Measurements from ENCODE around the gene FYN.

The FYN gene

DNA sequence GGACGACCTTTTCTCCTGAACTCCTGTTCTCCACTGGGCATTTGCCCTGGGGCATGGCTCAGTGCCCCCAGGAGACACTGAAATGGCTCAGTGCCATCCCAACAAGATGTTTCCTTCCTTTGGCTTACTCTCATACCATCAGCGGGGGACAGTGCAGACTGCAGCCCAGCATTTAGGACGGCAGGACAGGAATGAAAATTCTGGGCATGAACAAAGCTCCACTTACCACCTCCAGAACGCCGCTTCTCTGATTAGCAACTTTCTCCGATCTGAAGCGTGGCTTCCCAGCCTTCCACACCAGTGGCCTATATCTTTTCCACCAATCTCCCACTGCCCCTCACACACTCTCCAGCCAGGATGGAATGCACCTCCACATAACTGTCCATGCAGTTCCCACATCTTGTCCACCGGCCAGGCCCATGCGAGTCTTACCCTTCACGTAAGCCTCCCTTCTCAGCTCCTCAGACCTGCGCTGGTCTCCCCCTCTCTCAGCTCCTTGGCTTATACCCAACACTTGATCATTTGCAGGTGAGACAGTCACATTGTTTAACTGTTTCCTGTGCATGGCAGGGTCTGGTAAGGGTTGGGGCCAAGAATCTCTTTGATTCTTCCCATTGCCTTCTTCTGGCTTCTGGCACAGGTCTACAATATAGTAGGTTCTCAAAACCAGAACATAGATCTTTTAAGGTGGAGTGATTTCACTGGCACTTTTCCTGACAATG lies 114.5 kb downstream of the FYN start:
- H3K27ac Mint-ChIP-seq = peak overlapping the region; percentile 94
- peak overlapping the region; percentile 80 for H3K4me3 Mint-ChIP-seq
- H3K27me3 Mint-ChIP-seq (ENCODE audit: low read depth) = no peaks in the 10 kb centered on the region
- H3K36me3 Mint-ChIP-seq (ENCODE audit: low read depth) = peaks cover 26% of the 10 kb centered on the region
- H3K4me1 Mint-ChIP-seq (ENCODE audit: low read depth) = peaks cover 77% of the 10 kb centered on the region
- DNase-seq (ENCODE audit: low spot score) = no peak
- no peaks in the 10 kb centered on the region for H3K9me3 Mint-ChIP-seq

DNA sequence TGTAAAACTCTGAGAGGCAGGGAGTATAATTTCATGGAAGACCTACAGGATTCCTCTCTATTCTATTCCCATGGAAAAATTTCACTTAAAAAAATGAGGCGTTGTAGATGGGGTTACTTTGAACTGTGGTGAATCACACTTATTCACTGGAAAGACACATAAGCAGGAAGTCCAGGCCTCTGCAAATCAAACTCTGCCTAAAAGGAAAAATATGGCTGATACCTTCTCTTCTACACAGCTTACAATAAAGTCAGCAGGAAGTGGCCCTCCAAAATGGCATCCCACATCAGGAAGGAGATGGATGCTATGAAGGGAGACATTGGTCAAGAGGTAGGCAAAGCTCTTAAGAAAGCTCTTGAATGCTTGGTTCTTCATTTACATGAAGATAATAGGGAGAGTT lies 115.9 kb downstream of the FYN start:
- peaks cover 79% of the 10 kb centered on the region for H3K4me1 Mint-ChIP-seq (ENCODE audit: low read depth)
- no peak for DNase-seq (ENCODE audit: low spot score)

DNA sequence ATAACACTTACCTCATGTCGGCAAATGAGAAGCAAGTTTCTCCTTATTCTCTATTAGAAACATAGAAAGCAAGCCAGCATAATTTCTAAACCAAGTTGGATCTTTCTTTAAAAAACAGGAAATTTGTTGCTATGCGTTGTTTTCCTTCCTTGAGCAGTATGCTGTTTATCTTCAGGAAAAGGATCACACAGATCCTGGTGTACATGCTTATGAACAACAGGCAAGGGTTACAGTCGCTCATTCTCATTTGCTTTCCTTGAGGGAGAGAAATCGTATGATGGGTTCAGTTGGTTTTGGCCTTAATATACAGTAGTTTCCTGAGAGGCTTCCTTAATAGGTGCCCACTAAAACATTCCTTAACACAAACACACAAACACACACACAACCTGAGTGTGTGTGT lies 118.8 kb downstream of the FYN start:
- Mint-ChIP-seq H3K27ac (peak overlapping the region; percentile 72), H3K36me3 (ENCODE audit: low read depth) (peaks cover 45% of the 10 kb centered on the region), H3K4me1 (ENCODE audit: low read depth) (peaks cover 75% of the 10 kb centered on the region), H3K27me3 (ENCODE audit: low read depth) (no peaks in the 10 kb centered on the region), H3K4me3 (no peak overlapping the region), H3K9me3 (no peaks in the 10 kb centered on the region)
- no peak for DNase-seq (ENCODE audit: low spot score)

More for the DNA sequence above, 115.9 kb downstream of the FYN start:
- peak overlapping the region; percentile 65 for H3K27ac Mint-ChIP-seq
- peaks cover 33% of the 10 kb centered on the region for H3K36me3 Mint-ChIP-seq (ENCODE audit: low read depth)
- H3K4me3 Mint-ChIP-seq = peak overlapping the region; percentile 47
- H3K27me3 Mint-ChIP-seq (ENCODE audit: low read depth) = no peaks in the 10 kb centered on the region
- no peaks in the 10 kb centered on the region for H3K9me3 Mint-ChIP-seq

- Mint-ChIP-seq H3K9me3 (no peaks in the 10 kb centered on the region), H3K4me3 (peak overlapping the region; percentile 31), H3K27ac (peak overlapping the region; percentile 72), H3K27me3 (ENCODE audit: low read depth) (no peaks in the 10 kb centered on the region), H3K4me1 (ENCODE audit: low read depth) (peaks cover 72% of the 10 kb centered on the region), H3K36me3 (ENCODE audit: low read depth) (peaks cover 42% of the 10 kb centered on the region)
- DNase-seq (ENCODE audit: low spot score) = no peak
Observed at GRCh38 chr6:111753573-111753972, 119.7 kb downstream of the FYN start.

- peaks cover 74% of the 10 kb centered on the region for H3K4me1 Mint-ChIP-seq (ENCODE audit: low read depth)
- H3K9me3 Mint-ChIP-seq = no peaks in the 10 kb centered on the region
- H3K27ac Mint-ChIP-seq = peak overlapping the region; percentile 72
- no peak for DNase-seq (ENCODE audit: low spot score)
- H3K36me3 Mint-ChIP-seq (ENCODE audit: low read depth) = peaks cover 48% of the 10 kb centered on the region
- peak overlapping the region; percentile 11 for H3K4me3 Mint-ChIP-seq
- H3K27me3 Mint-ChIP-seq (ENCODE audit: low read depth) = no peaks in the 10 kb centered on the region
Observed at GRCh38 chr6:111752476-111752875, 120.8 kb downstream of the FYN start.

DNA sequence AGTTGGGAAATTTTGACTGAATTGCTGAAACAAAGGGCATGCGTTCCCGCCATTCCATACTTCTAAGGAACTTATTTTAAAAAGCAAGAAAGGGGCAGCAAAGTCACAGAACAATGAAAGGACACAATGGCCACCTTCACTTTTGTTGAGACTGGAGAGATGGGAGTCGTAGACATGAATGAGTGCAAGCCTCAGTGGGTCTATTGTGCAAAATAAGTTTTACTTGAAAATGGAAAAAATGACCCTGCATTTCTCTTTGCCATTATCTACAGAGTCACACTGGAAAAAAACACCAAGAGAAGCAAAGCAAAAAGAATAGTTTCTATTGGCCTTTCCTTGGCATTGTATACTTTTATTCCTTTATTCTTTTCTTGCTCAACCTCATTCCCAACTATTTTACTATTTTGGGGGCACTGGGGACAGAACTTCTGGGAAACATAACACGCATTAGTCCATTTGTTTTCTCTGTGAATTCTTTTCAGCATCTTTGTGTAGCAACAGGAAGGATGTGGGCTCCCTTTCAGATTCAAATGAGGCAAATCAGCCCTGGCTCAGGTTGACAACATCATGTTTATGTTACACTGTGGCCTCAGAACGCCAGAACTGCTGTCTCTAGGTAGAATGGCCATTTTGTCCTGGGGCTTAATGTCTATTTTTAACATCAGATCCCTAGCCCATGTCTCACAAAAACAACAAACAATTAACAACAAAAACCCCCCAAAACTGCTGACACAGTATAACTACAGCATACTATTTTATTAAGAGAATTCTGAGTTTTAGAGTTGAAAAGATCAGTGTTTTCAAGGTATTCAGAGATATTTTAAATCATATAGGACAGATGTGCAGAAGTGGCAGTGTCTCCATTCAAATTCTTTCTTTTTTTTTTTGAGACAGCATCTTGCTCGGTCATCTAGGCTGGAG lies 122.2 kb downstream of the FYN start:
- H3K4me1 Mint-ChIP-seq (ENCODE audit: low read depth) = peaks cover 81% of the 10 kb centered on the region
- no peaks in the 10 kb centered on the region for H3K27me3 Mint-ChIP-seq (ENCODE audit: low read depth)
- peaks cover 48% of the 10 kb centered on the region for H3K36me3 Mint-ChIP-seq (ENCODE audit: low read depth)
- H3K27ac Mint-ChIP-seq = peak overlapping the region; percentile 95
- no peaks in the 10 kb centered on the region for H3K9me3 Mint-ChIP-seq
- peak; percentile 63 for DNase-seq (ENCODE audit: low spot score)
- peak overlapping the region; percentile 70 for H3K4me3 Mint-ChIP-seq

DNA sequence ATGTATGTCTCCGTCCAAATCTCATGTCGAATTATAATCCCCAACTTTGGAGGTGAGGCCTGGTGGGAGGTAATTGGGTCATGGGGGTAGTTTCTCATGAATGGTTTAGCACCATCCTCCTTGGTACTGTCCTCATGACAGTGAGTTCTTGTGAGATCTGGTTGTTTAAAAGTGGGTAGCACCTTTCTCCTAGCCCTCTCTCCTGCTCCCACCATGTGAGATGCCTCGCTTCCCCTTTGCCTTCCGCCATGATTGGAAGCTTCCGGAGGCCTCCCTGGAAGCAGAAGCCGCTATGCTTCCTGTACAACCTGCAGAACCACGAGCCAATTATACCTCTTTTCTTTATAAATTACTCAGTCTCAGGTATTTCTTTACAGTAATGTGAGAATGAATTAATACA lies 123.1 kb downstream of the FYN start:
- Mint-ChIP-seq H3K9me3 (no peaks in the 10 kb centered on the region), H3K27ac (peak overlapping the region; percentile 95), H3K36me3 (ENCODE audit: low read depth) (peaks cover 49% of the 10 kb centered on the region), H3K4me3 (peak overlapping the region; percentile 70), H3K27me3 (ENCODE audit: low read depth) (no peaks in the 10 kb centered on the region), H3K4me1 (ENCODE audit: low read depth) (peaks cover 84% of the 10 kb centered on the region)
- DNase-seq (ENCODE audit: low spot score) = no peak

DNA sequence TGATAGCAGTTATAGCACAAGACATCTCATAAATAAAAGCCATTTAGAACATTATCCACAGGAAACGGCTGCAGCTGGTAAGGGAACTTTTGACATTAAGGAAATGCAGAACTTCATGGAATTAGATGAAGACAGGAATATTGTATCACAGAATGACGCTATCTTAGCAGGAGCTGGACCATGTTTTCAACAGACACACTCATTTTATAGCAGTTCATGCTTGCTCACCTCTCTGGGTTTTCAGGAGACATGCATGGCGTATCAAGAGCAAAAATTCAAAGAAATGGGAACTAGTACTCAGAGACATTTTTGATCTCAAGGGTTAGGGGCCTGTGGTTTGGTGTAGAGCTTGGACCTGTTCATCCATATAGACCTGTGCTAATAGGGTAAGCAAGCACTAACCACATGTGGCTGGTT lies 125.0 kb downstream of the FYN start:
- no peak for DNase-seq (ENCODE audit: low spot score)
- Mint-ChIP-seq H3K36me3 (ENCODE audit: low read depth) (peaks cover 41% of the 10 kb centered on the region), H3K4me3 (no peak overlapping the region), H3K27ac (peak overlapping the region; percentile 1), H3K4me1 (ENCODE audit: low read depth) (peaks cover 69% of the 10 kb centered on the region), H3K27me3 (ENCODE audit: low read depth) (no peaks in the 10 kb centered on the region), H3K9me3 (no peaks in the 10 kb centered on the region)

DNA sequence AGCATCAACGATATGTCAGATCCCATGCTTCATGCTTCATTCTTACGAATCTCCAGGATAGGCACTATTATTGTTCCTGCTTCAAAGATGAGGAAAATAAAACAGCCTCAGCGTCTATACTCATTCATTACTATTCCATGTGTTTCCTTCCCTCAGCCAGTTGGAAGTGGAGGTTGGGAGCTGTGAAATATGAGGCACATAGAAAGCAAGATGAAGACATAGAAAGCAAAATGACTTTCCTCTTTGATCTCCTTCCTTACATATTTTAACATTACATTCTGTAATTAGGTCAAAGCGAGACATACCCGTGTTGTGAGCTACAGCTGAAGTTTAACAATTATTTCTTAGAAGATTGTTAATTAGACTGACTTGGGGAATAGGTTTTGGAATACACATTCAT lies 125.4 kb downstream of the FYN start:
- peaks cover 65% of the 10 kb centered on the region for H3K4me1 Mint-ChIP-seq (ENCODE audit: low read depth)
- no peaks in the 10 kb centered on the region for H3K27me3 Mint-ChIP-seq (ENCODE audit: low read depth)
- no peaks in the 10 kb centered on the region for H3K9me3 Mint-ChIP-seq
- peak overlapping the region; percentile 1 for H3K27ac Mint-ChIP-seq
- H3K36me3 Mint-ChIP-seq (ENCODE audit: low read depth) = peaks cover 41% of the 10 kb centered on the region
- H3K4me3 Mint-ChIP-seq = no peak overlapping the region
- DNase-seq (ENCODE audit: low spot score) = no peak

GRCh38 chr6:111747396-111747795 lies 125.9 kb downstream of the FYN start:
- no peak for DNase-seq (ENCODE audit: low spot score)
- H3K36me3 Mint-ChIP-seq (ENCODE audit: low read depth) = peaks cover 43% of the 10 kb centered on the region
- peak overlapping the region; percentile 53 for H3K27ac Mint-ChIP-seq
- peaks cover 64% of the 10 kb centered on the region for H3K4me1 Mint-ChIP-seq (ENCODE audit: low read depth)
- H3K9me3 Mint-ChIP-seq = no peaks in the 10 kb centered on the region
- no peaks in the 10 kb centered on the region for H3K27me3 Mint-ChIP-seq (ENCODE audit: low read depth)
- H3K4me3 Mint-ChIP-seq = no peak overlapping the region

GRCh38 chr6:111746983-111747382 lies 126.3 kb downstream of the FYN start:
- no peak for DNase-seq (ENCODE audit: low spot score)
- no peaks in the 10 kb centered on the region for H3K27me3 Mint-ChIP-seq (ENCODE audit: low read depth)
- peaks cover 43% of the 10 kb centered on the region for H3K36me3 Mint-ChIP-seq (ENCODE audit: low read depth)
- no peaks in the 10 kb centered on the region for H3K9me3 Mint-ChIP-seq
- H3K4me3 Mint-ChIP-seq = no peak overlapping the region
- H3K4me1 Mint-ChIP-seq (ENCODE audit: low read depth) = peaks cover 63% of the 10 kb centered on the region
- H3K27ac Mint-ChIP-seq = no peak overlapping the region

- peaks cover 42% of the 10 kb centered on the region for H3K36me3 Mint-ChIP-seq (ENCODE audit: low read depth)
- no peak for DNase-seq (ENCODE audit: low spot score)
- H3K4me3 Mint-ChIP-seq = no peak overlapping the region
- no peak overlapping the region for H3K27ac Mint-ChIP-seq
- no peaks in the 10 kb centered on the region for H3K9me3 Mint-ChIP-seq
- peaks cover 59% of the 10 kb centered on the region for H3K4me1 Mint-ChIP-seq (ENCODE audit: low read depth)
- H3K27me3 Mint-ChIP-seq (ENCODE audit: low read depth) = no peaks in the 10 kb centered on the region
Observed at GRCh38 chr6:111745636-111746035, 127.6 kb downstream of the FYN start.

DNA sequence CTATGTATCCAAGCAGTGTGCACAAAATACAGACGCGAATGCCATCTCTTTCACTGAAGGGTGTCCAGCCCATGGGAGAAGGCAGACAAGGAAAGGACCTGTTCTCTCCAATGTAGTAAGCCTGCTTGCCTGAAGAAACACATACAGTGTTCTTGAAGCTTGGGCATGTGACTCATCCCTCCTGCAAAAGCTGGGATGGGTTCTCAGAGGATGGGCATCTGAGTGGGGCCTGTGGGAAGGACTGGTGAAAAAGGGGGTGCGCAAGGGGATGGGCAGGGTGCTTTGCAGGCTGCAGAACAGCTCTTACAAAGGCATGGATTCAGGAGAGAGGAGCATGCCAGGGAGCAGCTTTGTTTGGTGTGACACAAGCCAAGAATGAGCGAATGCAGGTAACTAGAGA lies 128.1 kb downstream of the FYN start:
- H3K27ac Mint-ChIP-seq = no peak overlapping the region
- H3K4me1 Mint-ChIP-seq (ENCODE audit: low read depth) = peaks cover 57% of the 10 kb centered on the region
- H3K4me3 Mint-ChIP-seq = no peak overlapping the region
- peaks cover 43% of the 10 kb centered on the region for H3K36me3 Mint-ChIP-seq (ENCODE audit: low read depth)
- H3K27me3 Mint-ChIP-seq (ENCODE audit: low read depth) = no peaks in the 10 kb centered on the region
- H3K9me3 Mint-ChIP-seq = no peaks in the 10 kb centered on the region
- no peak for DNase-seq (ENCODE audit: low spot score)

Measured in T-helper 2 cell treated with Interferon-gamma antibody and Interleukin-4, amounts not matched to agents 5 μg/mL and 100 μg/mL, for 36 hours (primary cell).